Nephron (organoid): ENCODE data around the gene PIR.

Experiments used
- H3K27ac Mint-ChIP-seq, 3 experiments: 2 replicates each; pipeline ENCODE4 v1.8.0; 2020; ENCODE audit warnings: mixed read lengths in 3 of 3, mild to moderate bottlenecking in 2 of 3, moderate library complexity in 1 of 3
- H3K27me3 Mint-ChIP-seq: 2 replicates; pipeline ENCODE4 v1.8.0; 2021; ENCODE audit warnings: low read depth, mild to moderate bottlenecking, moderate library complexity, mixed read lengths
- H3K36me3 Mint-ChIP-seq: 2 replicates; pipeline ENCODE4 v1.8.0; 2020; ENCODE audit warnings: low read depth, mixed read lengths
- H3K4me1 Mint-ChIP-seq: 2 replicates; pipeline ENCODE4 v1.8.0; 2020; ENCODE audit warnings: mixed read lengths
- H3K4me3 Mint-ChIP-seq, 3 experiments: 2 replicates each; pipeline ENCODE4 v1.8.0; 2020; ENCODE audit warnings: mild to moderate bottlenecking in 3 of 3, mixed read lengths in 3 of 3, moderate library complexity in 2 of 3
- H3K9me3 Mint-ChIP-seq: 2 replicates; pipeline ENCODE4 v1.8.0; 2020; ENCODE audit warnings: mixed read lengths
- TF ChIP-seq, protein P1 (sequence below), 3 experiments: fragments of 200-600 bp; sonication (generic); IDR thresholded peaks; one replicate each; pipeline ENCODE4 v1.5.0; 2021; ENCODE audit warnings: antibody characterized with exemption in 3 of 3; ENCODE audit not compliant: unreplicated experiment in 3 of 3

PIR gene

DNA sequence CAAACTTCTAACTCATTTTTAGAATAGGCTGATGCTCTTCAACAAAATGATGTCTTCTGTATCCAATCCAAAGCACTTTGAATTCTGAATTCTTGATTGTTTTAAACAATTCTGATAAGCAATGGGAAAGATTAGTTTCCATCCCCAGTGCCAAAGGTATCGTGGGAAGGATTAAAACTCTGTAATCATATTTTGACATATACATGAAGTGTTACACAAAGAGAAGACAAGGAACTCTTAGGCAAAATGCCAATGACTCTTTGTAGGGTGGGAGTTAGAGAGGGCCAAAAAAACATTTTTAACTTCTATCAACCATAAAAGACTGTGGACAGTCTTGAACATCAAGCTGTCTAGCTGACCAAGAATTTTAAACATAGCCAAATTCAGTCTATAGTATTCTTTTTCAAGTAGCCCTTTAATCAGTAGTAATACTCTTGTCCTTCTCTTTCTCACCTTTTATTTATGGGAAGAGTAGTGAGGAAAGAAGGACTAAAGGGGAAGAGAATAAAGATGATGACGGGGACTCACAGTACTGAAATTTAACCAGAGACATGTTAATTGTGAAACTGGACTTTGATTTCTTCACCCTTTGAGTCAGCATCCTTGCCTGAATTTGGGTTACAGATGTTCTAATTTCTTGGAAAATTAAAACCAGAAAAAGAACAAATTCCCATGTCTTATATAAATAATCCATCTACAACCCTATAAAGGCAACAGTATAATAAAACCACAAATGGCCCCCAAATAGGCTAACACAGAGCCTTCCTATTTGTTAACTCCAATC lies 57.1 kb downstream of the PIR start:
- TF ChIP-seq, protein P1, sequence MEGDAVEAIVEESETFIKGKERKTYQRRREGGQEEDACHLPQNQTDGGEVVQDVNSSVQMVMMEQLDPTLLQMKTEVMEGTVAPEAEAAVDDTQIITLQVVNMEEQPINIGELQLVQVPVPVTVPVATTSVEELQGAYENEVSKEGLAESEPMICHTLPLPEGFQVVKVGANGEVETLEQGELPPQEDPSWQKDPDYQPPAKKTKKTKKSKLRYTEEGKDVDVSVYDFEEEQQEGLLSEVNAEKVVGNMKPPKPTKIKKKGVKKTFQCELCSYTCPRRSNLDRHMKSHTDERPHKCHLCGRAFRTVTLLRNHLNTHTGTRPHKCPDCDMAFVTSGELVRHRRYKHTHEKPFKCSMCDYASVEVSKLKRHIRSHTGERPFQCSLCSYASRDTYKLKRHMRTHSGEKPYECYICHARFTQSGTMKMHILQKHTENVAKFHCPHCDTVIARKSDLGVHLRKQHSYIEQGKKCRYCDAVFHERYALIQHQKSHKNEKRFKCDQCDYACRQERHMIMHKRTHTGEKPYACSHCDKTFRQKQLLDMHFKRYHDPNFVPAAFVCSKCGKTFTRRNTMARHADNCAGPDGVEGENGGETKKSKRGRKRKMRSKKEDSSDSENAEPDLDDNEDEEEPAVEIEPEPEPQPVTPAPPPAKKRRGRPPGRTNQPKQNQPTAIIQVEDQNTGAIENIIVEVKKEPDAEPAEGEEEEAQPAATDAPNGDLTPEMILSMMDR (IDR thresholded peaks at IDR 0.05; ENCODE audit: unreplicated experiment in 3 of 3) = no peak

DNA sequence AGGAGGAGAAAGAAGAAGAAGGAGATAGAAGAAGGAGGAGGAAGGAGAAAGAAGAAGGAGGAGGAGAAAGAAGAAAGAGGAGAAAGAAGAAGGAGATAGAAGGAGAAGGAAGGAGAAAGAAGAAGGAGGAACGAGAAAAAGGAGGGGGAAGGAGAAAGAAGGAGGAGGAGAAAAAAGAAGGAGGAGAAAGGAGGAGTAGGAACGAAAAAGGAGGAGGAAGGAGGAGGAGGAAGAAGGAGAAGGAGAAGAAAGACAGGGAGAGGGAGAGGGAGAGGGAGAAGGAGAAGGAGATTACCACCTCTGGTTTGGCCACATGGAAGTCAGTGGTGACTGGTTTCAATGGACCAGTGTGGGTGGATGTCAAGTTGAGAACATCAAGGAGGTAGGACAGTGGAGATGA lies 58.9 kb downstream of the PIR start:
- Mint-ChIP-seq H3K4me1 (no peaks in the 10 kb centered on the region), H3K4me3 (no peak overlapping the region), H3K9me3 (peaks cover 9% of the 10 kb centered on the region), H3K36me3 (peaks cover 13% of the 10 kb centered on the region), H3K27me3 (peaks cover 4% of the 10 kb centered on the region), H3K27ac (no peak overlapping the region)
- TF ChIP-seq, protein P1 (IDR thresholded peaks at IDR 0.05; ENCODE audit: unreplicated experiment in 3 of 3) = no peak

More for the DNA sequence above, 57.1 kb downstream of the PIR start:
- Mint-ChIP-seq H3K27me3 (peaks cover 4% of the 10 kb centered on the region), H3K9me3 (peaks cover 9% of the 10 kb centered on the region), H3K4me1 (peaks cover 6% of the 10 kb centered on the region), H3K27ac (no peak overlapping the region), H3K36me3 (peaks cover 13% of the 10 kb centered on the region), H3K4me3 (no peak overlapping the region)

DNA sequence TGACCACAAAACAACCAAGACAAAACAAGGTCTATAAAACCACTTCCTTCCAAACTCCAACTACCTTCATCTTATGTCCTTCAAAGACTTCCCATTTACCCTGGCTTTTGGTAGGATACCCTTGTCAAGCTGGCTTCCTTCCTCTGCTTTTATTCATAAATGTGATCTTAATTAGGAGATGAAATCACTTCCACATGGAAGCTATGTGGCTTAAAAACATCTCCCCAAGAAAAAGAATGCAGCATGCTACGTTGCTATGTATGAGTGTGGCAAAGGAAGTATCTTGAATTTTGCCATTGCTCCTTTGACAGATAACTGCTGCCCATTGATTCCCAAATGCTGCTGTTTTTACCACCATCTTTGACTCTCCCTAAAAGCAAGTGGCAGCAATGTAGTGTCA lies 62.5 kb downstream of the PIR start:
- TF ChIP-seq, protein P1 (IDR thresholded peaks at IDR 0.05; ENCODE audit: unreplicated experiment in 3 of 3) = no peak

DNA sequence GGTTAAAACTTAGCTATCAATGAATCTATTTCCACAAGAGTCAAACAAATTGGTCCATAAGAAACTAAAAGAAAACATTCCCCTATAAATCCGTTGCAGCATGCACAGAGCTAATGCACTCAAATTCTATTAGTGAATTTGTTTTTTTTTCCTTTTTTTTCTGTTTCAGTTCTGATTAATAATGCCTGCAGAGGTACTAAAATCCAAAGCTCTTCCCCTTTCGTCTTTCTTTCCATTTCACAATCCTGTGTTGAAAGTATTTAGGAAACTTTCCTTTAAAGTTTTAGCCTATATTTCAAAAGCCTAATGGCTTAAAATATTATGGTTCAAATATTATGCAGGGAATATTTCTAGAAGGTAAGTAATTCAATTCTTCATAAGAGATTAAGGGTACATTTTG lies 63.1 kb downstream of the PIR start:
- TF ChIP-seq, protein P1 (IDR thresholded peaks at IDR 0.05; ENCODE audit: unreplicated experiment in 3 of 3) = no peak
- Mint-ChIP-seq H3K9me3 (peaks cover 9% of the 10 kb centered on the region), H3K27ac (no peak overlapping the region), H3K27me3 (peaks cover 3% of the 10 kb centered on the region), H3K4me1 (no peaks in the 10 kb centered on the region), H3K36me3 (peaks cover 13% of the 10 kb centered on the region), H3K4me3 (no peak overlapping the region)

More for the DNA sequence above, 62.5 kb downstream of the PIR start:
- H3K4me1 Mint-ChIP-seq = no peaks in the 10 kb centered on the region
- peaks cover 13% of the 10 kb centered on the region for H3K36me3 Mint-ChIP-seq
- no peak overlapping the region for H3K27ac Mint-ChIP-seq
- H3K27me3 Mint-ChIP-seq = peaks cover 6% of the 10 kb centered on the region
- H3K9me3 Mint-ChIP-seq = peaks cover 9% of the 10 kb centered on the region
- no peak overlapping the region for H3K4me3 Mint-ChIP-seq

DNA sequence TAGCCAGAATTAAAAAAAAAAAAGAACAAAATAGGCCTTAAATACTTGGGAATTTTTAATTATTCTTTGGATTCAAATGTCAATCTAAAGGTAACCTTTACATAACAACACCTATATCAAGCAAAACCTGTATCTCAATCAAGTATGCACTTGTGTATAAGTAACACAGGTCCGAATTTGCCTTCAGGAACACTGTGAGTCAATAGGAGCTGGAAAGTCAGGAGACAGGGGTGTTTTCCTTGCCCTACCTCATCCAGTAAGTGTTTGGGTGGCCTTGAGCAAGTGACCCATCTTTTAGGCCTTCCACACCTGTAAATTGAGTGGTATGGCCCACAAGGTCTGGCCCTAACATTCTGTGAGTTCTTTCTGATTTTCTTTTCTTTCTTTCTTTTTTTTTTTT lies 68.1 kb downstream of the PIR start:
- Mint-ChIP-seq H3K4me3 (no peak overlapping the region), H3K9me3 (peaks cover 3% of the 10 kb centered on the region), H3K4me1 (no peaks in the 10 kb centered on the region), H3K36me3 (peaks cover 20% of the 10 kb centered on the region), H3K27ac (no peak overlapping the region), H3K27me3 (peaks cover 3% of the 10 kb centered on the region)
- TF ChIP-seq, protein P1 (IDR thresholded peaks at IDR 0.05; ENCODE audit: unreplicated experiment in 3 of 3) = no peak

DNA sequence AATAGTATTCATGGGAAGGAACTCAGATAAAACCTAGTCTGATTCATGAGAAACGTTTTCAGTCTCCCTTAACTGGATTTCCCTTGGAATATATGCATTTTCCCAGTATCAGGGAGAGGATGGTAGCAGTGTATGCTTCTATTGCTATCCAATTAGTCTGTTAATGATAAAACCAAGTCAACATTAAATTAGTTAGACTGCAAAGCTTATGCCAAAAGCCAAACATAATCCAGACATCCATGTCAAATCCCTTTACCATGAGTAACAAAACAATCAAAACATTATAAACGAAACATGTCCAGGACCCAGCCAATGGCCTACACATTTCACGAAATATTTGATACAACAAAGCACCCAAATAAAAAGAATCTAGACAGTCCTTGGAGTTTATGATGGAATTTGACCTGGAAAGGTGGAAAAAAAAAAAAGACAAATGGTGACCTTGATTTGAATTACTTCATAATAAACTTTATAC lies 74.4 kb downstream of the PIR start:
- Mint-ChIP-seq H3K9me3 (peaks cover 21% of the 10 kb centered on the region), H3K4me1 (no peaks in the 10 kb centered on the region), H3K36me3 (peaks cover 37% of the 10 kb centered on the region), H3K27me3 (no peaks in the 10 kb centered on the region), H3K27ac (no peak overlapping the region), H3K4me3 (no peak overlapping the region)
- TF ChIP-seq, protein P1 (IDR thresholded peaks at IDR 0.05; ENCODE audit: unreplicated experiment in 3 of 3) = no peak
